Left lung (tissue), 10 donors: Measurements from ENCODE around the gene PAPPA. TPM values are rescaled to one million over a fixed set of nuclear protein-coding genes. Genes with fewer than 3 reads are reported as not detected.

ENCODE experiments used
- ATAC-seq: fragments of 200-7000 bp; cut with Tn5 transposase; one replicate; pipeline ENCODE4 v1.9.1; 2020; ENCODE audit warnings: moderate library complexity
- DNase-seq, 4 donors: peaks; one replicate each; pipeline ENCODE4 v3.0.0-alpha.2; 2013 to 2020
- H3K27ac ChIP-seq, 2 donors: fragments of 200-600 bp; sonication (generic) in 1 of 2; one replicate each; pipeline versions ENCODE4 v1.5.0 to v1.8.0; 2020 to 2021
- H3K27me3 ChIP-seq, 2 donors: fragments of 200-600 bp; sonication (generic) in 1 of 2; one replicate each; pipeline versions ENCODE4 v1.5.0 to v1.8.0; 2020 to 2021
- H3K36me3 ChIP-seq, 2 donors: fragments of 200-600 bp; sonication (generic) in 1 of 2; one replicate each; pipeline versions ENCODE4 v1.5.0 to v1.8.0; 2020 to 2021
- H3K4me1 ChIP-seq, 2 donors: fragments of 200-600 bp; one replicate each; pipeline ENCODE4 v1.8.0; 2021
- H3K4me3 ChIP-seq, 2 donors: fragments of 200-600 bp; sonication (generic) in 1 of 2; one replicate each; pipeline versions ENCODE4 v1.5.0 to v1.8.0; 2020 to 2021; ENCODE audit warnings: mild to moderate bottlenecking in 1 of 2
- H3K9me3 ChIP-seq, 2 donors: fragments of 200-600 bp; sonication (generic) in 1 of 2; one replicate each; pipeline versions ENCODE4 v1.5.0 to v1.8.0; 2020 to 2021
- intact Hi-C, 2 donors: fragments of 100-400 bp; cut with DNase I; formaldehyde crosslinking; loops; one replicate each; pipeline versions ENCODE4 v1.11.2 to v1.14.2; 2022
- polyA plus RNA-seq, 6 donors: library from polyadenylated mRNA; unstranded; fragments of 120-200 nt; gene quantifications; one replicate each; pipeline ENCODE4 v1.2.1, GENCODE V29; 2013; ENCODE audit not compliant: insufficient read length in 6 of 6
- total RNA-seq, 2 donors: library from RNA; stranded (reverse); fragmentation: NEBNext Ultra II Directional; extraction: Animal tissue kit (Norgen Biotek cat#: 25700); gene quantifications; one replicate each; pipeline ENCODE4 v1.2.1, GENCODE V29; 2021
- TF ChIP-seq, protein P1 (sequence below), 2 donors: fragments of 200-600 bp; sonication (generic) in 1 of 2; IDR thresholded peaks; one replicate each; pipeline versions ENCODE4 v1.5.0 to v1.8.0; 2021; ENCODE audit warnings: antibody characterized with exemption in 2 of 2
- donor health status: DM: no; HTN: yes; CAD: no.
- donor health status: DM: no; HTN: no; CAD: no.

Gene PAPPA
- total and polyA plus RNA-seq, 8 donors: 1.1 to 9.8 (median 1.3) TPM

DNA sequence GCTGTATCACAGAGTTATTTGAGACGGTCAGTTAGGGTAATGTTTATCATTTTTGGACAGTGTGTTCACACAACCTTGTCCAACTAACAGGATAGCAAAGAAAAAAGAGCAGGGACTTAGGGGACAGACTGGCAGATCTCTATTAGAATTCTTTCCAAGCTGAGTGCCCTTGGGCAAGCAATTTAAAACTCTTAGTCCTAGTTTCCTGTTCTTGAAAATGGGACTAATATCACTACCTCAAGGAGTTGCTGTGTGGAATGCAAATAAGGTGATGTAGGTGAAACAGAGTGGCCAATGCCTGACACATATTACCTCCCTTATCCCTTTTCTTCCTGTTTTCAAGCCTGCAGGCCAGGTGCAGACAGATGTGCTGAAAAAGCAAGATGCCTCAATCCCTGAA is 186.7 kb downstream of the PAPPA start:
- intact Hi-C loops: no loop called here
- Histone ChIP-seq H3K27ac (no peak overlapping the region), H3K27me3 (peaks cover 0 to under 1% of the 10 kb centered on the region in 2 donors), H3K4me3 (no peak overlapping the region), H3K9me3 (no peaks in the 10 kb centered on the region), H3K4me1 (no peaks in the 10 kb centered on the region), H3K36me3 (no peaks in the 10 kb centered on the region)
- ATAC-seq: peak; percentile 62
- TF ChIP-seq, protein P1, sequence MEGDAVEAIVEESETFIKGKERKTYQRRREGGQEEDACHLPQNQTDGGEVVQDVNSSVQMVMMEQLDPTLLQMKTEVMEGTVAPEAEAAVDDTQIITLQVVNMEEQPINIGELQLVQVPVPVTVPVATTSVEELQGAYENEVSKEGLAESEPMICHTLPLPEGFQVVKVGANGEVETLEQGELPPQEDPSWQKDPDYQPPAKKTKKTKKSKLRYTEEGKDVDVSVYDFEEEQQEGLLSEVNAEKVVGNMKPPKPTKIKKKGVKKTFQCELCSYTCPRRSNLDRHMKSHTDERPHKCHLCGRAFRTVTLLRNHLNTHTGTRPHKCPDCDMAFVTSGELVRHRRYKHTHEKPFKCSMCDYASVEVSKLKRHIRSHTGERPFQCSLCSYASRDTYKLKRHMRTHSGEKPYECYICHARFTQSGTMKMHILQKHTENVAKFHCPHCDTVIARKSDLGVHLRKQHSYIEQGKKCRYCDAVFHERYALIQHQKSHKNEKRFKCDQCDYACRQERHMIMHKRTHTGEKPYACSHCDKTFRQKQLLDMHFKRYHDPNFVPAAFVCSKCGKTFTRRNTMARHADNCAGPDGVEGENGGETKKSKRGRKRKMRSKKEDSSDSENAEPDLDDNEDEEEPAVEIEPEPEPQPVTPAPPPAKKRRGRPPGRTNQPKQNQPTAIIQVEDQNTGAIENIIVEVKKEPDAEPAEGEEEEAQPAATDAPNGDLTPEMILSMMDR (IDR thresholded peaks at IDR 0.05): no peak
- no peak for DNase-seq

GRCh38 chr9:116342061-116342460 is 188.5 kb downstream of the PAPPA start:
- H3K27ac ChIP-seq: no peak overlapping the region
- DNase-seq (no peak), ATAC-seq (no peak)
- no peaks in the 10 kb centered on the region for H3K27me3 ChIP-seq
- no peaks in the 10 kb centered on the region for H3K4me1 ChIP-seq
- TF ChIP-seq, protein P1 (IDR thresholded peaks at IDR 0.05): no peak
- H3K4me3 ChIP-seq: no peak overlapping the region
- H3K9me3 ChIP-seq: no peaks in the 10 kb centered on the region
- intact Hi-C loops: no loop called here
- no peaks in the 10 kb centered on the region for H3K36me3 ChIP-seq

- no peaks in the 10 kb centered on the region for H3K4me1 ChIP-seq
- intact Hi-C loops: no loop called here
- H3K27ac ChIP-seq: no peak overlapping the region
- no peak overlapping the region for H3K4me3 ChIP-seq
- no peaks in the 10 kb centered on the region for H3K36me3 ChIP-seq
- ATAC-seq (no peak), DNase-seq (no peak)
- H3K9me3 ChIP-seq: no peaks in the 10 kb centered on the region
- TF ChIP-seq, protein P1 (IDR thresholded peaks at IDR 0.05): no peak
- no peaks in the 10 kb centered on the region for H3K27me3 ChIP-seq
Measured at GRCh38 chr9:116342941-116343340, 189.3 kb downstream of the PAPPA start.

GRCh38 chr9:116344416-116344815 is 190.8 kb downstream of the PAPPA start:
- TF ChIP-seq, protein P1 (IDR thresholded peaks at IDR 0.05): no peak
- Histone ChIP-seq H3K4me3 (no peak overlapping the region), H3K27me3 (no peaks in the 10 kb centered on the region), H3K4me1 (no peaks in the 10 kb centered on the region), H3K9me3 (no peaks in the 10 kb centered on the region), H3K36me3 (no peaks in the 10 kb centered on the region), H3K27ac (no peak overlapping the region)
- DNase-seq: peak in 1 of 4 donors; percentile 41
- intact Hi-C loops: no loop called here
- ATAC-seq: no peak

- H3K27ac ChIP-seq: no peak overlapping the region
- H3K4me3 ChIP-seq: no peak overlapping the region
- ATAC-seq: no peak
- no peaks in the 10 kb centered on the region for H3K27me3 ChIP-seq
- no peaks in the 10 kb centered on the region for H3K36me3 ChIP-seq
- no peak for DNase-seq
- intact Hi-C loops: no loop called here
- TF ChIP-seq, protein P1 (IDR thresholded peaks at IDR 0.05): no peak
- H3K9me3 ChIP-seq: no peaks in the 10 kb centered on the region
- H3K4me1 ChIP-seq: no peaks in the 10 kb centered on the region
Measured at GRCh38 chr9:116345393-116345792, 191.8 kb downstream of the PAPPA start.
